Tibial nerve (tissue), 4 donors: ENCODE results near the gene PXDN.

ENCODE experiments used
- CTCF ChIP-seq, 5 experiments: fragments of 200-600 bp in 3 of 5; fragments of 450-650 bp in 2 of 5; sonication (generic) in 3 of 5; IDR thresholded peaks; one replicate each; pipeline ENCODE4 v1.5.1; 2016 to 2019; ENCODE audit warnings: antibody characterized with exemption in 5 of 5, mild to moderate bottlenecking in 3 of 5, moderate library complexity in 2 of 5
- EP300 ChIP-seq, 2 donors: sonication (generic); formaldehyde crosslinking; IDR thresholded peaks; one replicate each; pipeline ENCODE4 v1.6.1; 2017; ENCODE audit warnings: antibody characterized with exemption in 2 of 2, mild to moderate bottlenecking in 1 of 2

GRCh38 chr2:1613731-1614354 lies 130.5 kb downstream of the PXDN start:
- TF ChIP-seq CTCF (IDR thresholded peaks at IDR 0.05) (peak in 1 of 5 experiments; percentile 21), EP300 (IDR thresholded peaks at IDR 0.05) (peak in 1 of 2 donors; percentile 50)
